ENCODE data around the gene DCPS. TPM values are rescaled to one million over a fixed set of nuclear protein-coding genes. Genes with fewer than 3 reads are reported as not detected.

The DCPS gene
- total and polyA plus RNA-seq, 8 donors = 1.8 to 60.3 (median 12.6) TPM

GRCh38 chr11:126277322-126277721, 26.5 kb upstream of the DCPS start:
- peaks cover 16 to 62% (median 58%) of the 10 kb centered on the region in 4 donors for H3K36me3 ChIP-seq

GRCh38 chr11:126277780-126278179, 26.1 kb upstream of the DCPS start:
- no peak for DNase-seq
- Histone ChIP-seq H3K9me3 (no peaks in the 10 kb centered on the region), H3K36me3 (peaks cover 16 to 59% (median 54%) of the 10 kb centered on the region in 4 donors), H3K27ac (no peak overlapping the region), H3K4me1 (peaks cover 8 to 22% (median 11%) of the 10 kb centered on the region in 4 donors), H3K27me3 (no peaks in the 10 kb centered on the region), H3K4me3 (no peak overlapping the region)
- intact Hi-C loops (cut with DNase I; ENCODE audit: low total_unique reads) = no loop called here
- no peak for TF ChIP-seq POLR2AphosphoS5 (IDR thresholded peaks at IDR 0.05)
- no peak for TF ChIP-seq POLR2A (IDR thresholded peaks at IDR 0.05)
- TF ChIP-seq CTCF (IDR thresholded peaks at IDR 0.05) = no peak
- TF ChIP-seq EP300 (IDR thresholded peaks at IDR 0.05) = no peak
- 85 to 94% (median 90%) methylated on average over 4 of the region's 4 CpGs for WGBS, 5 donors

More at GRCh38 chr11:126277322-126277721, 26.5 kb upstream of the DCPS start:
- DNase-seq = no peak
- Histone ChIP-seq H3K27me3 (no peaks in the 10 kb centered on the region), H3K4me1 (peaks cover 6 to 19% (median 9%) of the 10 kb centered on the region in 4 donors), H3K27ac (no peak overlapping the region), H3K4me3 (no peak overlapping the region), H3K9me3 (no peaks in the 10 kb centered on the region)
- intact Hi-C loops (cut with DNase I; ENCODE audit: low total_unique reads) = no loop called here
- WGBS, 5 donors = 91 to 97% (median 92%) methylated on average over 10 to 11 of the region's 11 CpGs
- TF ChIP-seq CTCF (IDR thresholded peaks at IDR 0.05) (no peak), EP300 (IDR thresholded peaks at IDR 0.05) (no peak), POLR2A (IDR thresholded peaks at IDR 0.05) (no peak), POLR2AphosphoS5 (IDR thresholded peaks at IDR 0.05) (no peak)

- peaks cover 8 to 31% (median 15%) of the 10 kb centered on the region in 4 donors for H3K4me1 ChIP-seq
- H3K36me3 ChIP-seq = peaks cover 12 to 45% (median 40%) of the 10 kb centered on the region in 4 donors
- no peak overlapping the region for H3K27ac ChIP-seq
- intact Hi-C loops (cut with DNase I; ENCODE audit: low total_unique reads) = no loop called here
- TF ChIP-seq POLR2AphosphoS5 (IDR thresholded peaks at IDR 0.05) (no peak), POLR2A (IDR thresholded peaks at IDR 0.05) (no peak), CTCF (IDR thresholded peaks at IDR 0.05) (no peak), EP300 (IDR thresholded peaks at IDR 0.05) (no peak)
- H3K9me3 ChIP-seq = no peaks in the 10 kb centered on the region
- no peak overlapping the region for H3K4me3 ChIP-seq
- WGBS, 5 donors = 69 to 78% (median 72%) methylated on average over 8 of the region's 8 CpGs
- DNase-seq = no peak
- no peaks in the 10 kb centered on the region for H3K27me3 ChIP-seq
Observed at GRCh38 chr11:126279191-126279590, 24.7 kb upstream of the DCPS start.

- DNase-seq = peak in 1 of 2 donors; percentile 28
- H3K9me3 ChIP-seq = no peaks in the 10 kb centered on the region
- intact Hi-C loops (cut with DNase I; ENCODE audit: low total_unique reads) = no loop called here
Observed at GRCh38 chr11:126280595-126280994, 23.3 kb upstream of the DCPS start.

GRCh38 chr11:126281245-126281644, 22.6 kb upstream of the DCPS start:
- no peak for DNase-seq
- Histone ChIP-seq H3K36me3 (peaks cover 9 to 25% (median 19%) of the 10 kb centered on the region in 4 donors), H3K27ac (peak overlapping the region in 2 of 5 donors; percentile 40 to 91), H3K4me3 (no peak overlapping the region), H3K9me3 (no peaks in the 10 kb centered on the region), H3K4me1 (peaks cover 8 to 47% (median 24%) of the 10 kb centered on the region in 4 donors), H3K27me3 (no peaks in the 10 kb centered on the region)
- intact Hi-C loops (cut with DNase I; ENCODE audit: low total_unique reads) = no loop called here
- TF ChIP-seq POLR2A (IDR thresholded peaks at IDR 0.05) = no peak
- TF ChIP-seq EP300 (IDR thresholded peaks at IDR 0.05) = no peak
- TF ChIP-seq POLR2AphosphoS5 (IDR thresholded peaks at IDR 0.05) = no peak
- no peak for TF ChIP-seq CTCF (IDR thresholded peaks at IDR 0.05)
- 81 to 87% (median 83%) methylated on average over 6 of the region's 6 CpGs for WGBS, 5 donors

More at GRCh38 chr11:126280595-126280994, 23.3 kb upstream of the DCPS start:
- peaks cover 9 to 32% (median 26%) of the 10 kb centered on the region in 4 donors for H3K36me3 ChIP-seq
- TF ChIP-seq POLR2AphosphoS5 (IDR thresholded peaks at IDR 0.05) = no peak
- TF ChIP-seq EP300 (IDR thresholded peaks at IDR 0.05) = no peak
- no peak overlapping the region for H3K4me3 ChIP-seq
- peak overlapping the region in 2 of 5 donors; percentile 40 to 91 for H3K27ac ChIP-seq
- no peaks in the 10 kb centered on the region for H3K27me3 ChIP-seq
- 53 to 93% (median 79%) methylated on average over 5 of the region's 5 CpGs for WGBS, 5 donors
- peaks cover 8 to 45% (median 24%) of the 10 kb centered on the region in 4 donors for H3K4me1 ChIP-seq
